Breast epithelium (tissue), 3 donors: ENCODE measurements around the gene ZGPAT.

Experiments
- POLR2AphosphoS5 ChIP-seq, 3 donors: sonication (generic); formaldehyde crosslinking; IDR thresholded peaks; one replicate each; pipeline ENCODE4 v1.6.1; 2017; ENCODE audit warnings: antibody characterized with exemption in 3 of 3
- TF ChIP-seq, protein P1 (sequence below), 3 donors: fragments of 450-650 bp; IDR thresholded peaks; one replicate each; pipeline ENCODE4 v1.5.1; 2016 to 2017; ENCODE audit warnings: antibody characterized with exemption in 3 of 3, mild to moderate bottlenecking in 3 of 3, moderate library complexity in 3 of 3

DNA sequence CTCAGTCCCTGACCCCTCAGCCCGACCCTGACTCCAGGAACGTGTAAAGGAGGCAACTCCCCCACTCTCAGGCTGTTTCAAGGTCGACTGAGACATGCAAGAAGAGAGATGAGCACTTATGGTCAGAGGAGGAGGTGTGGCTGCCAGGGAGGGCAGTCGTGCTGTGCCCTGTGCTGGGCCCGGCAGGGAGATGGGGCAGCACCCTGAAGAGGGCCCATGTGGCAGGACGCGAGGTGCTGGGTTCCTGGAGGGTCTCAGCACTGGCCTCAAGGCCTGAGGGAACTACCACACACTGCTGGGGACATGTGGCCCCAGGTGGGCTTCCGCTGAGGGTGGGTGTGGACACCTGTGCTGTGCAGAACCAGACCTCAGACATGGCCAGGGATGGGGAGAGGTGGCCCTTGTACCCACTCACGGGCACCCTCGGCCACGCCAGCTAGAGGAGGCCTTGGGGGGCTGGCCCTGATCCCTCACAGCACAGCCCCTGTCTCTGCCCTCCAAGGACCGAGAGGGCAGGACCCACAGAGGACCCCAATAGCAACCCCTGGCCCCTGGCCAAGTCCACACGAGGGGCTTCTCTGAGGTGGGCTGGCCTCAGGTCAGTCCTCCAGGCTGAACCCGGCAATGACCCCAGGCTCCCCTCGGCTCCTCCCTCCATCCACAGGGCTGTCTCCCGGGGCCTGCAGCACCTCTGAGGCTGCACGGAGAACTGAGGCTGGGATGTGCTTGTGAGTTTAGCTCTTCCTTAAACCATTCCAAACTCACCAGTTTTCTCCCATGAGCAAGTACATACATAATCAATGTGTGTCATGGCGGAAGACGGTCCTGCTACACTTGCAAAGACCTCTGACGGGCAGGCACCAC lies 40.5 kb downstream of the ZGPAT start:
- no peak for TF ChIP-seq POLR2AphosphoS5 (IDR thresholded peaks at IDR 0.05)
- TF ChIP-seq, protein P1, sequence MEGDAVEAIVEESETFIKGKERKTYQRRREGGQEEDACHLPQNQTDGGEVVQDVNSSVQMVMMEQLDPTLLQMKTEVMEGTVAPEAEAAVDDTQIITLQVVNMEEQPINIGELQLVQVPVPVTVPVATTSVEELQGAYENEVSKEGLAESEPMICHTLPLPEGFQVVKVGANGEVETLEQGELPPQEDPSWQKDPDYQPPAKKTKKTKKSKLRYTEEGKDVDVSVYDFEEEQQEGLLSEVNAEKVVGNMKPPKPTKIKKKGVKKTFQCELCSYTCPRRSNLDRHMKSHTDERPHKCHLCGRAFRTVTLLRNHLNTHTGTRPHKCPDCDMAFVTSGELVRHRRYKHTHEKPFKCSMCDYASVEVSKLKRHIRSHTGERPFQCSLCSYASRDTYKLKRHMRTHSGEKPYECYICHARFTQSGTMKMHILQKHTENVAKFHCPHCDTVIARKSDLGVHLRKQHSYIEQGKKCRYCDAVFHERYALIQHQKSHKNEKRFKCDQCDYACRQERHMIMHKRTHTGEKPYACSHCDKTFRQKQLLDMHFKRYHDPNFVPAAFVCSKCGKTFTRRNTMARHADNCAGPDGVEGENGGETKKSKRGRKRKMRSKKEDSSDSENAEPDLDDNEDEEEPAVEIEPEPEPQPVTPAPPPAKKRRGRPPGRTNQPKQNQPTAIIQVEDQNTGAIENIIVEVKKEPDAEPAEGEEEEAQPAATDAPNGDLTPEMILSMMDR (IDR thresholded peaks at IDR 0.05), result no peak
